ENCODE results near the gene SLC12A9.

- TF ChIP-seq CTCF (conservative IDR thresholded peaks at IDR 0.05; ENCODE audit: low read depth, low read length): no peak
- TF ChIP-seq EZH2 (IDR thresholded peaks at IDR 0.05; ENCODE audit: borderline replicate concordance, low read depth, low read length, poor library complexity, severe bottlenecking): no peak
Measured at GRCh38 chr7:100899432-100899831, 46.9 kb downstream of the SLC12A9 start.

All from A673 (cell line).